MM.1S (cell line): ENCODE data around the gene SNTG2.

Experiments used
- DNase-seq: peaks from one replicate; pipeline ENCODE4 v3.0.0-alpha.2; 2015
- H2AFZ ChIP-seq: fragments of 300-600 bp; sonication (generic); 2 replicates; pipeline ENCODE4 v1.6.0; 2016; ENCODE audit warnings: antibody characterized with exemption, low read length
- H3F3A ChIP-seq: fragments of 300-600 bp; sonication (generic); 2 replicates; pipeline ENCODE4 v1.6.1; 2016; ENCODE audit warnings: mild to moderate bottlenecking, antibody characterized with exemption, low read length, moderate library complexity, mixed read lengths; ENCODE audit not compliant: insufficient read depth
- H3K27ac ChIP-seq: fragments of 300-600 bp; sonication (generic); 2 replicates; pipeline ENCODE4 v1.5.1; 2016; ENCODE audit warnings: mild to moderate bottlenecking, low read length
- H3K27me3 ChIP-seq: fragments of 300-600 bp; sonication (generic); replicated peaks from 2 replicates; pipeline ENCODE4 v1.6.0; 2016; ENCODE audit warnings: low read length; ENCODE audit not compliant: insufficient read depth
- H3K36me3 ChIP-seq: fragments of 300-600 bp; sonication (generic); replicated peaks from 2 replicates; pipeline ENCODE4 v1.6.1; 2016; ENCODE audit warnings: mild to moderate bottlenecking, low read length, mixed read lengths; ENCODE audit not compliant: insufficient read depth
- H3K4me1 ChIP-seq: fragments of 300-600 bp; sonication (generic); 2 replicates; pipeline ENCODE4 v1.6.1; 2016; ENCODE audit warnings: low read length, mixed read lengths
- H3K4me2 ChIP-seq: fragments of 300-600 bp; sonication (generic); 2 replicates; pipeline ENCODE4 v1.6.0; 2016; ENCODE audit warnings: low read depth, low read length
- H3K4me3 ChIP-seq: fragments of 300-600 bp; sonication (generic); 2 replicates; pipeline ENCODE4 v1.5.1; 2016; ENCODE audit warnings: low read length, mixed read lengths
- H3K79me2 ChIP-seq: fragments of 300-600 bp; sonication (generic); 2 replicates; pipeline ENCODE4 v1.6.1; 2016; ENCODE audit warnings: mixed run types, low read length, mixed read lengths
- H3K9ac ChIP-seq: fragments of 300-600 bp; sonication (generic); 2 replicates; pipeline ENCODE4 v1.6.1; 2016; ENCODE audit warnings: low read length, mixed read lengths
- H3K9me2 ChIP-seq: fragments of 300-600 bp; sonication (generic); replicated peaks from 2 replicates; pipeline ENCODE4 v1.6.1; 2016; ENCODE audit warnings: mild to moderate bottlenecking, low read length, mixed read lengths; ENCODE audit not compliant: insufficient read depth
- H3K9me3 ChIP-seq: fragments of 300-600 bp; sonication (generic); replicated peaks from 2 replicates; pipeline ENCODE4 v1.6.1; 2016; ENCODE audit warnings: mild to moderate bottlenecking, low read length, mixed read lengths; ENCODE audit not compliant: insufficient read depth
- H4K20me1 ChIP-seq: fragments of 300-600 bp; sonication (generic); 2 replicates; pipeline ENCODE4 v1.6.1; 2016; ENCODE audit warnings: mild to moderate bottlenecking, low read length, moderate library complexity, mixed read lengths; ENCODE audit not compliant: insufficient read depth
- EZH2 ChIP-seq: fragments of 300-600 bp; sonication (generic); optimal IDR thresholded peaks from 2 replicates; pipeline ENCODE3; 2017; ENCODE audit warnings: low read depth, mild to moderate bottlenecking, antibody characterized with exemption, low read length, mixed read lengths
- EZH2phosphoT487 ChIP-seq: fragments of 300-600 bp; sonication (generic); IDR thresholded peaks from 2 replicates; pipeline ENCODE4 v1.6.1; 2018; ENCODE audit warnings: antibody characterized with exemption, low read length
- TF ChIP-seq, protein P1 (sequence below): fragments of 300-600 bp; sonication (generic); IDR thresholded peaks from 2 replicates; pipeline ENCODE4 v1.5.1; 2016; ENCODE audit warnings: antibody characterized with exemption, low read length, mixed read lengths

The SNTG2 gene

DNA sequence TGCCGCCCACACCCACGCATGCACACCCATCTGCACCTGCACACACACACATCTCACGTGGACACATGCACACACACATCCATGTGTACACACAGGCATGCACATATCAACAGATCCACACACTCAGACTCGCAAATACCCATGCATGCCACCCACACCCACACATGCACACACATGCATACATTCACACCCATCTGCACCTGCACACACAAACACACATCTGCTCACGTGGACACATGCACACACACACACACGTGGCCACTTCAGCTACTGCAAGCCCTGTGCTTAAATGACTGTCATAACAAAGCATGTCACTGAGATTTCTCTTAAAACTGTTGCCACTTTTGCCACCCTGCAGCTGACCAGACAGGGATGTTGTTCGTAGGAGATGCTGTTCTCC, 186.6 kb downstream of the SNTG2 start:
- DNase-seq: no peak
- H3K27me3 ChIP-seq: no peaks in the 10 kb centered on the region
- no peaks in the 10 kb centered on the region for H3K9me2 ChIP-seq
- no peak overlapping the region for H3K4me2 ChIP-seq
- H3K9me3 ChIP-seq: no peaks in the 10 kb centered on the region
- no peaks in the 10 kb centered on the region for H4K20me1 ChIP-seq
- H3K36me3 ChIP-seq: no peaks in the 10 kb centered on the region
- H3K9ac ChIP-seq: no peak overlapping the region
- no peak overlapping the region for H2AFZ ChIP-seq
- no peak for TF ChIP-seq EZH2
- TF ChIP-seq, protein P1, sequence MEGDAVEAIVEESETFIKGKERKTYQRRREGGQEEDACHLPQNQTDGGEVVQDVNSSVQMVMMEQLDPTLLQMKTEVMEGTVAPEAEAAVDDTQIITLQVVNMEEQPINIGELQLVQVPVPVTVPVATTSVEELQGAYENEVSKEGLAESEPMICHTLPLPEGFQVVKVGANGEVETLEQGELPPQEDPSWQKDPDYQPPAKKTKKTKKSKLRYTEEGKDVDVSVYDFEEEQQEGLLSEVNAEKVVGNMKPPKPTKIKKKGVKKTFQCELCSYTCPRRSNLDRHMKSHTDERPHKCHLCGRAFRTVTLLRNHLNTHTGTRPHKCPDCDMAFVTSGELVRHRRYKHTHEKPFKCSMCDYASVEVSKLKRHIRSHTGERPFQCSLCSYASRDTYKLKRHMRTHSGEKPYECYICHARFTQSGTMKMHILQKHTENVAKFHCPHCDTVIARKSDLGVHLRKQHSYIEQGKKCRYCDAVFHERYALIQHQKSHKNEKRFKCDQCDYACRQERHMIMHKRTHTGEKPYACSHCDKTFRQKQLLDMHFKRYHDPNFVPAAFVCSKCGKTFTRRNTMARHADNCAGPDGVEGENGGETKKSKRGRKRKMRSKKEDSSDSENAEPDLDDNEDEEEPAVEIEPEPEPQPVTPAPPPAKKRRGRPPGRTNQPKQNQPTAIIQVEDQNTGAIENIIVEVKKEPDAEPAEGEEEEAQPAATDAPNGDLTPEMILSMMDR: no peak
- no peak for TF ChIP-seq EZH2phosphoT487
- H3K27ac ChIP-seq: no peak overlapping the region
- no peak overlapping the region for H3K4me3 ChIP-seq
- H3F3A ChIP-seq: no peaks in the 10 kb centered on the region
- H3K79me2 ChIP-seq: no peaks in the 10 kb centered on the region
- no peaks in the 10 kb centered on the region for H3K4me1 ChIP-seq

DNA sequence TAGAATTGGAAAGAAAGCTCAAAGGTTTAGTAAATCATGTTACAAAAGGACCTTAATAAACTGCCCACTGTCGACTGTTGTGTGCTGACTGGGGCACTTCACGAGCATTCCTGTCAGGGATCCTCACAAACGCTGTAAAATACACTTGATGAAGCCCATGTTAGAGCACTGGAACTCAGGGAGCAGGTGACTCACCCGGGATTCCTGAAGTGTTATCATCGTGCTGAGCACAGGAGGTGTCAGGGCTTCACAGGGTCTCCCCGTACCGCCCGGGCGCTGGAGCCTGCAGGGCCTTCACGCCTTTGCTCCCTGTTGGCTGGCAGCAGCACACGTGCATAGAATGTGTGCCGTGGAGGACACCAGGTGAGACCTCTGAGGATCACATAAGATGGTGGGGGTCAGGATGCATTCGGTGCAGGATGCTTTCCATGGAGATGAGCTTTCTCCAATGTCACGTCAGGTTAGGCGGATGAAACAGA, 187.3 kb downstream of the SNTG2 start:
- H3K9me3 ChIP-seq: no peaks in the 10 kb centered on the region
- no peaks in the 10 kb centered on the region for H3K9me2 ChIP-seq
- no peak overlapping the region for H2AFZ ChIP-seq
- no peaks in the 10 kb centered on the region for H3K36me3 ChIP-seq
- H3K27ac ChIP-seq: no peak overlapping the region
- no peaks in the 10 kb centered on the region for H3K4me1 ChIP-seq
- H3F3A ChIP-seq: no peaks in the 10 kb centered on the region
- H3K79me2 ChIP-seq: no peaks in the 10 kb centered on the region
- no peaks in the 10 kb centered on the region for H4K20me1 ChIP-seq
- DNase-seq: no peak
- no peak overlapping the region for H3K9ac ChIP-seq
- no peaks in the 10 kb centered on the region for H3K27me3 ChIP-seq
- H3K4me2 ChIP-seq: no peak overlapping the region
- no peak overlapping the region for H3K4me3 ChIP-seq
- TF ChIP-seq, protein P1: no peak
- TF ChIP-seq EZH2phosphoT487 (no peak), EZH2 (no peak)

DNA sequence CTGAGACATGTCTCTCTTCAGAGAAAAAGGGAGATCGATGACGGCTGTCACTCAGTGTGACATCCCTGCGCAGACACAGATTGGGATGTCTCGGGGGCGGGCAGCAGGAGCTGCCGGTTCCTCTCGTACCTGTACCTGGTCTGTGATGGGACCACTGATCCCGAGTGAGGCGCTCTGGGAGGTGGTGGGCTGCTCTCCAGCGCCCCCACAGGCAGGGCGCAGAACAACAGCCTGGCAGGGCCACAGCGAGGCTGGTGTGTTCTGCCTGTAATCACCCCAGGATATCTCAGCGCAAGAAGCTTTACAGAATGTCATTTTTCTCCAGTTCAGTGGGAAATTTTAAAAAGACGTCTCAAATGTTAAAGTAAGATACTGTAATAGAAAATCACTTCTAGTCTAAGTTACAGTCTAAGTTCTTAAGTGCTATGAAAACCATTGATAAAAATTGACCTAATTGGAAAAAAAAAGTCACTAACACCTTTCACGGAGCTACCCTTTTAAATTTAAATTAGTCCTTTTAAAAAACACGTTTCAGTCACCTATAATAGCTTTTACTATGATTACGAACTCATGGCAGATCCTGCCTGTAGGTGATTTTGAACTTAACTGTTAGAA, 189.8 kb downstream of the SNTG2 start:
- Histone ChIP-seq H3K9me2 (no peaks in the 10 kb centered on the region), H3K27me3 (no peaks in the 10 kb centered on the region), H3K27ac (no peak overlapping the region), H4K20me1 (no peaks in the 10 kb centered on the region), H3K36me3 (no peaks in the 10 kb centered on the region), H3K9ac (no peak overlapping the region), H2AFZ (no peak overlapping the region), H3K9me3 (no peaks in the 10 kb centered on the region), H3K4me1 (no peaks in the 10 kb centered on the region), H3K4me2 (no peak overlapping the region), H3F3A (no peaks in the 10 kb centered on the region), H3K79me2 (no peaks in the 10 kb centered on the region), H3K4me3 (no peak overlapping the region)
- no peak for TF ChIP-seq EZH2phosphoT487
- TF ChIP-seq, protein P1: peak; percentile 59
- no peak for DNase-seq
